ENCODE results near the gene YLPM1.

DNA sequence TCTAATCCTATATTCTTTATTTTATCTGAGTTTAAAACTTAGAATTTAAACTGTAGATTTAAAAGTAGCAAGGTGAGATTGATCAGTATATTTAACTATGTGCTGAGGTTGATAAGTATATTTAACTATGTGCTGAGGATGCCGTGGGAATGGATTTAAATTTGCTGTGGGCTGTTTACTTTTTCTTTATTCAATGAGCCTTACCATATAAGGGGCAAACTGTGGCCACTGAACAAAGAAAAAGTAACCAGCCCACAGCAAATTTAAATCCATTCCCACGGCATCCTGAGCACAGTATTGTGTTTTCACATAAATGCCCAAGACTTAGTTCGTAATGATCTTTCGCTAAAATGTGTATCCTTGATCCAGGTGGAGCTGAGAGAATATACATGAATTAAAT lies 69.7 kb downstream of the YLPM1 start:
- TF ChIP-seq, protein P1, sequence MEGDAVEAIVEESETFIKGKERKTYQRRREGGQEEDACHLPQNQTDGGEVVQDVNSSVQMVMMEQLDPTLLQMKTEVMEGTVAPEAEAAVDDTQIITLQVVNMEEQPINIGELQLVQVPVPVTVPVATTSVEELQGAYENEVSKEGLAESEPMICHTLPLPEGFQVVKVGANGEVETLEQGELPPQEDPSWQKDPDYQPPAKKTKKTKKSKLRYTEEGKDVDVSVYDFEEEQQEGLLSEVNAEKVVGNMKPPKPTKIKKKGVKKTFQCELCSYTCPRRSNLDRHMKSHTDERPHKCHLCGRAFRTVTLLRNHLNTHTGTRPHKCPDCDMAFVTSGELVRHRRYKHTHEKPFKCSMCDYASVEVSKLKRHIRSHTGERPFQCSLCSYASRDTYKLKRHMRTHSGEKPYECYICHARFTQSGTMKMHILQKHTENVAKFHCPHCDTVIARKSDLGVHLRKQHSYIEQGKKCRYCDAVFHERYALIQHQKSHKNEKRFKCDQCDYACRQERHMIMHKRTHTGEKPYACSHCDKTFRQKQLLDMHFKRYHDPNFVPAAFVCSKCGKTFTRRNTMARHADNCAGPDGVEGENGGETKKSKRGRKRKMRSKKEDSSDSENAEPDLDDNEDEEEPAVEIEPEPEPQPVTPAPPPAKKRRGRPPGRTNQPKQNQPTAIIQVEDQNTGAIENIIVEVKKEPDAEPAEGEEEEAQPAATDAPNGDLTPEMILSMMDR (IDR thresholded peaks at IDR 0.05): no peak
- no peak for TF ChIP-seq ZFX (IDR thresholded peaks at IDR 0.05; ENCODE audit: borderline replicate concordance)

Measured in 22Rv1 (cell line).